ENCODE results near the gene EVL. TPM values are rescaled to one million over a fixed set of nuclear protein-coding genes. Genes with fewer than 3 reads are reported as not detected.

The EVL gene
- total RNA-seq, 1 experiment from 2014 or later: 17.9 TPM

- no peaks in the 10 kb centered on the region; the same call in 1 of the 2 replicates for H3K36me3 ChIP-seq
- DNase-seq: no peak
- no peak overlapping the region for H3K4me3 ChIP-seq
- no peaks in the 10 kb centered on the region for H3K27me3 ChIP-seq
- no peaks in the 10 kb centered on the region for H3K9me3 ChIP-seq
Measured at GRCh38 chr14:100091386-100091785, 26.2 kb downstream of the EVL start.

GRCh38 chr14:100092832-100093231 lies 27.6 kb downstream of the EVL start:
- no peak for DNase-seq

GRCh38 chr14:100093319-100093718 lies 28.1 kb downstream of the EVL start:
- Histone ChIP-seq H3K4me3 (no peak overlapping the region), H3K27me3 (no peaks in the 10 kb centered on the region), H3K36me3 (no peaks in the 10 kb centered on the region), H3K9me3 (no peaks in the 10 kb centered on the region)
- no peak for DNase-seq

More at GRCh38 chr14:100092832-100093231, 27.6 kb downstream of the EVL start:
- H3K4me3 ChIP-seq: no peak overlapping the region
- H3K36me3 ChIP-seq: no peaks in the 10 kb centered on the region; the same call in 1 of the 2 replicates
- no peaks in the 10 kb centered on the region for H3K27me3 ChIP-seq
- H3K9me3 ChIP-seq: no peaks in the 10 kb centered on the region

GRCh38 chr14:100096656-100097055 lies 31.4 kb downstream of the EVL start:
- peak; percentile 71 for DNase-seq
- Histone ChIP-seq H3K4me3 (no peak overlapping the region), H3K27me3 (no peaks in the 10 kb centered on the region), H3K9me3 (no peaks in the 10 kb centered on the region), H3K36me3 (no peaks in the 10 kb centered on the region)

- no peaks in the 10 kb centered on the region for H3K9me3 ChIP-seq
- no peak overlapping the region for H3K4me3 ChIP-seq
- no peak for DNase-seq
- no peaks in the 10 kb centered on the region for H3K27me3 ChIP-seq
- H3K36me3 ChIP-seq: no peaks in the 10 kb centered on the region
Measured at GRCh38 chr14:100098171-100098570, 32.9 kb downstream of the EVL start.

- DNase-seq: no peak
- Histone ChIP-seq H3K4me3 (no peak overlapping the region), H3K9me3 (no peaks in the 10 kb centered on the region), H3K27me3 (no peaks in the 10 kb centered on the region), H3K36me3 (no peaks in the 10 kb centered on the region)
Measured at GRCh38 chr14:100100032-100100703, 34.9 kb downstream of the EVL start.

GRCh38 chr14:100102156-100102785 lies 37.0 kb downstream of the EVL start:
- no peak for DNase-seq
- H3K27me3 ChIP-seq: no peaks in the 10 kb centered on the region

GRCh38 chr14:100103250-100104005 lies 38.2 kb downstream of the EVL start:
- no peaks in the 10 kb centered on the region for H3K36me3 ChIP-seq
- no peaks in the 10 kb centered on the region for H3K27me3 ChIP-seq
- DNase-seq: peak; percentile 6
- H3K4me3 ChIP-seq: no peak overlapping the region
- no peaks in the 10 kb centered on the region for H3K9me3 ChIP-seq

More at GRCh38 chr14:100102156-100102785, 37.0 kb downstream of the EVL start:
- Histone ChIP-seq H3K4me3 (no peak overlapping the region), H3K9me3 (no peaks in the 10 kb centered on the region), H3K36me3 (no peaks in the 10 kb centered on the region)

GRCh38 chr14:100104006-100104352 lies 38.8 kb downstream of the EVL start:
- Histone ChIP-seq H3K4me3 (no peak overlapping the region), H3K36me3 (no peaks in the 10 kb centered on the region), H3K9me3 (no peaks in the 10 kb centered on the region), H3K27me3 (no peaks in the 10 kb centered on the region)
- no peak for DNase-seq

- no peak overlapping the region for H3K4me3 ChIP-seq
- H3K36me3 ChIP-seq: no peaks in the 10 kb centered on the region
- DNase-seq: peak; percentile 5
- H3K9me3 ChIP-seq: no peaks in the 10 kb centered on the region
- H3K27me3 ChIP-seq: no peaks in the 10 kb centered on the region
Measured at GRCh38 chr14:100104523-100105300, 39.5 kb downstream of the EVL start.

GRCh38 chr14:100105357-100106169 lies 40.3 kb downstream of the EVL start:
- no peaks in the 10 kb centered on the region for H3K27me3 ChIP-seq
- no peaks in the 10 kb centered on the region for H3K9me3 ChIP-seq
- no peak for DNase-seq
- H3K36me3 ChIP-seq: no peaks in the 10 kb centered on the region
- H3K4me3 ChIP-seq: no peak overlapping the region

GRCh38 chr14:100106250-100107112 lies 41.3 kb downstream of the EVL start:
- H3K27me3 ChIP-seq: no peaks in the 10 kb centered on the region
- H3K4me3 ChIP-seq: no peak overlapping the region
- no peaks in the 10 kb centered on the region for H3K36me3 ChIP-seq
- H3K9me3 ChIP-seq: no peaks in the 10 kb centered on the region
- no peak for DNase-seq

- Histone ChIP-seq H3K36me3 (no peaks in the 10 kb centered on the region), H3K27me3 (no peaks in the 10 kb centered on the region), H3K4me3 (no peak overlapping the region), H3K9me3 (no peaks in the 10 kb centered on the region)
- peak; percentile 7 for DNase-seq
Measured at GRCh38 chr14:100107236-100107635, 42.0 kb downstream of the EVL start.

- no peaks in the 10 kb centered on the region for H3K9me3 ChIP-seq
Measured at GRCh38 chr14:100108042-100108825, 43.0 kb downstream of the EVL start.

More at GRCh38 chr14:100108042-100108825, 43.0 kb downstream of the EVL start:
- Histone ChIP-seq H3K27me3 (no peaks in the 10 kb centered on the region), H3K4me3 (no peak overlapping the region), H3K36me3 (no peaks in the 10 kb centered on the region)
- peak; percentile 68 for DNase-seq

All from MG63 (cell line).